Neural cell (in vitro differentiated cells): ENCODE measurements around the gene MKNK1. TPM values are rescaled to one million over a fixed set of nuclear protein-coding genes. Genes with fewer than 3 reads are reported as not detected.

Experiments
- H2AFZ ChIP-seq: fragments of 200-600, 300-800 bp; sonication (generic), shearing (Covaris generic); 2 replicates; pipeline ENCODE4 v1.6.0; 2014; ENCODE audit warnings: low read depth, mild to moderate bottlenecking, antibody characterized with exemption, low read length, moderate library complexity
- H3F3A ChIP-seq: fragments of 200-600 bp; shearing (Covaris generic); 2 replicates; pipeline ENCODE4 v1.6.1; 2016; ENCODE audit warnings: mild to moderate bottlenecking, moderate library complexity, mixed read lengths, antibody characterized with exemption, low read length; ENCODE audit not compliant: insufficient read depth, poor library complexity, severe bottlenecking
- H3K27ac ChIP-seq: fragments of 200-600, 300-800 bp; sonication (generic), shearing (Covaris generic); 2 replicates; pipeline ENCODE4 v1.5.1; 2014; ENCODE audit warnings: mild to moderate bottlenecking, low read length, moderate library complexity
- H3K27me3 ChIP-seq: fragments of 300-800, 200-600 bp; sonication (generic), shearing (Covaris generic); 2 replicates; pipeline ENCODE4 v1.6.0; 2014; ENCODE audit warnings: mild to moderate bottlenecking, low read depth, low read length, moderate library complexity; ENCODE audit not compliant: insufficient read depth
- H3K36me3 ChIP-seq: fragments of 300-800, 200-600 bp; sonication (generic), shearing (Covaris generic); 2 replicates; pipeline ENCODE4 v1.5.1; 2014; ENCODE audit warnings: mild to moderate bottlenecking, antibody characterized with exemption, low read length, moderate library complexity; ENCODE audit not compliant: insufficient read depth
- H3K4me2 ChIP-seq: fragments of 300-800, 200-600 bp; sonication (generic), shearing (Covaris generic); 2 replicates; pipeline ENCODE4 v1.6.0; 2014; ENCODE audit warnings: mild to moderate bottlenecking, low read length
- H3K4me3 ChIP-seq: fragments of 300-800, 200-600 bp; sonication (generic), shearing (Covaris generic); 2 replicates; pipeline ENCODE4 v1.5.1; 2014; ENCODE audit warnings: mild to moderate bottlenecking, low read length, moderate library complexity
- H3K79me2 ChIP-seq: fragments of 200-600 bp; shearing (Covaris generic); replicated peaks from 2 replicates; pipeline ENCODE4 v1.6.0; 2014; ENCODE audit warnings: mild to moderate bottlenecking, low read length, moderate library complexity; ENCODE audit not compliant: insufficient read depth
- H3K9ac ChIP-seq: fragments of 300-800, 200-600 bp; sonication (generic), shearing (Covaris generic); 2 replicates; pipeline ENCODE4 v1.6.1; 2016; ENCODE audit warnings: mild to moderate bottlenecking, low read length, mixed read lengths
- H3K9me2 ChIP-seq: fragments of 200-600 bp; shearing (Covaris generic); 2 replicates; pipeline ENCODE4 v1.6.1; 2016; ENCODE audit warnings: mild to moderate bottlenecking, low read length, mixed read lengths; ENCODE audit not compliant: insufficient read depth
- H3K9me3 ChIP-seq: fragments of 200-600, 300-800 bp; sonication (generic), shearing (Covaris generic); 2 replicates; pipeline ENCODE4 v1.6.1; 2016; ENCODE audit warnings: mild to moderate bottlenecking, mixed run types, low read length, moderate library complexity, mixed read lengths
- H4K20me1 ChIP-seq: fragments of 200-600 bp; shearing (Covaris generic); 2 replicates; pipeline ENCODE4 v1.6.1; 2016; ENCODE audit warnings: mild to moderate bottlenecking, mixed run types; ENCODE audit not compliant: insufficient read depth
- EP300 ChIP-seq: fragments of 450-650 bp; conservative IDR thresholded peaks from 2 replicates; pipeline ENCODE4 v1.6.1; 2014; ENCODE audit warnings: antibody characterized with exemption, mild to moderate bottlenecking, moderate library complexity; ENCODE audit not compliant: poor library complexity, severe bottlenecking
- EZH2 ChIP-seq: fragments of 200-600, 300-800 bp; shearing (Covaris generic), sonication (generic); IDR thresholded peaks from 2 replicates; pipeline ENCODE4 v1.6.1; 2014; ENCODE audit warnings: antibody characterized with exemption, low read length, borderline replicate concordance, mild to moderate bottlenecking; ENCODE audit not compliant: insufficient read depth, poor library complexity, severe bottlenecking
- MXI1 ChIP-seq: fragments of 450-650 bp; conservative IDR thresholded peaks from 2 replicates; pipeline ENCODE4 v1.6.1; 2014; ENCODE audit warnings: antibody characterized with exemption, mild to moderate bottlenecking; ENCODE audit not compliant: poor library complexity, severe bottlenecking
- POLR2AphosphoS5 ChIP-seq: IDR thresholded peaks from 2 replicates; pipeline ENCODE4 v1.6.1; 2012
- RAD21 ChIP-seq: fragments of 450-650 bp; conservative IDR thresholded peaks from 2 replicates; pipeline ENCODE4 v1.6.1; 2014; ENCODE audit warnings: antibody characterized with exemption, mild to moderate bottlenecking, moderate library complexity
- SMC3 ChIP-seq: fragments of 450-650 bp; conservative IDR thresholded peaks from 2 replicates; pipeline ENCODE4 v1.6.1; 2014; ENCODE audit warnings: antibody characterized with exemption, mild to moderate bottlenecking, moderate library complexity; ENCODE audit not compliant: poor library complexity
- TAF1 ChIP-seq: IDR thresholded peaks from 2 replicates; pipeline ENCODE4 v1.6.1; 2012; ENCODE audit warnings: low read depth
- polyA plus RNA-seq: library from polyadenylated mRNA; depleted of rRNA; stranded (reverse); fragments of >200 nt; gene quantifications from 2 replicates; pipeline ENCODE4 v1.2.3, GENCODE V29; 2014
- TF ChIP-seq, protein P1 (sequence below): IDR thresholded peaks from 2 replicates; pipeline ENCODE4 v1.6.1; 2012; ENCODE audit warnings: borderline replicate concordance
- TF ChIP-seq, protein P2 (sequence below): fragments of 450-650 bp; IDR thresholded peaks from 2 replicates; pipeline ENCODE4 v1.5.1; 2014; ENCODE audit warnings: antibody characterized with exemption, mild to moderate bottlenecking, moderate library complexity; ENCODE audit not compliant: poor library complexity, severe bottlenecking

MKNK1 gene
- polyA plus RNA-seq, 1 donor from 2014 or later: 9.6 TPM

DNA sequence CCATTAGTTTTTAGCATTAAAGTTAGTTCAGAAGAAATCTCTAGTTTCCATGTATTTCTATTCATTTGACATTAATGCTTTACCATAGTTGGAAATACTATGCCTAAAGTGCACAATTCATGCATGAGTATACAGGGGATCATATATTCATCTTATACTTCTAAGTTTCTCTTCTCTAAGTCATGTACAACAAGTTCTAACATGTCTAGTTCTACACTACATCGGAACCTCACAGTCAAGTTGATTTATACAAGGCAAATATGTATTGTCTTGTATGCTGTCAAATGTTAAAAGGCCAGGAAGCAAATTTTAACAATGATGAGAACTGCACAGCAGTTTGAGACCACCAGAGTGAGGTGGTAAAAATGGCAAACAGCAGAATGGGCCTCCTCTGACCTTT, 35.5 kb upstream of the MKNK1 start (continued):
- no peak for TF ChIP-seq EP300

DNA sequence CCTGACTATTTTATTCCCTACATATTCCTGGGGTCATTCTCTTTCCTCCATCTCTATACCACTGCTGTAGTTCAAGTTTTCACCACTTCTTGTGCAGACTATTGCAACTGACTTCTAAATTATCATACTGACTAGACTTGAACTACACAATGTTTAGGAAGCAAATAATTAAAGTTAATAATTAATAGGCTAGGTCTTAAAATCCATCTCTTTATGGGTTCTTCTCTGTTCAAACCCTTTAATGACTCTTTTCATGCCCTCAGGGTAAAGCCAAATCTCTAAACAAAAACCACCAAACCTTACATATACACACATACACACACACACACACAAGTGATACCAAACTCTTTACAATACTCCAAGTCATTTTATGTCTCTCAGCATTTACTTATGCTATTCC, 34.9 kb upstream of the MKNK1 start:
- Histone ChIP-seq H3K27me3 (no peaks in the 10 kb centered on the region), H3K79me2 (no peaks in the 10 kb centered on the region), H3K4me3 (no peak overlapping the region), H3F3A (no peaks in the 10 kb centered on the region), H3K9me3 (no peaks in the 10 kb centered on the region), H3K9ac (no peak overlapping the region), H3K36me3 (peaks cover 8% of the 10 kb centered on the region), H3K9me2 (no peaks in the 10 kb centered on the region), H3K27ac (no peak overlapping the region), H3K4me2 (no peak overlapping the region), H2AFZ (no peak overlapping the region), H4K20me1 (no peaks in the 10 kb centered on the region)
- TF ChIP-seq TAF1: no peak
- no peak for TF ChIP-seq RAD21
- TF ChIP-seq POLR2AphosphoS5: no peak
- TF ChIP-seq EZH2: no peak
- TF ChIP-seq, protein P1, sequence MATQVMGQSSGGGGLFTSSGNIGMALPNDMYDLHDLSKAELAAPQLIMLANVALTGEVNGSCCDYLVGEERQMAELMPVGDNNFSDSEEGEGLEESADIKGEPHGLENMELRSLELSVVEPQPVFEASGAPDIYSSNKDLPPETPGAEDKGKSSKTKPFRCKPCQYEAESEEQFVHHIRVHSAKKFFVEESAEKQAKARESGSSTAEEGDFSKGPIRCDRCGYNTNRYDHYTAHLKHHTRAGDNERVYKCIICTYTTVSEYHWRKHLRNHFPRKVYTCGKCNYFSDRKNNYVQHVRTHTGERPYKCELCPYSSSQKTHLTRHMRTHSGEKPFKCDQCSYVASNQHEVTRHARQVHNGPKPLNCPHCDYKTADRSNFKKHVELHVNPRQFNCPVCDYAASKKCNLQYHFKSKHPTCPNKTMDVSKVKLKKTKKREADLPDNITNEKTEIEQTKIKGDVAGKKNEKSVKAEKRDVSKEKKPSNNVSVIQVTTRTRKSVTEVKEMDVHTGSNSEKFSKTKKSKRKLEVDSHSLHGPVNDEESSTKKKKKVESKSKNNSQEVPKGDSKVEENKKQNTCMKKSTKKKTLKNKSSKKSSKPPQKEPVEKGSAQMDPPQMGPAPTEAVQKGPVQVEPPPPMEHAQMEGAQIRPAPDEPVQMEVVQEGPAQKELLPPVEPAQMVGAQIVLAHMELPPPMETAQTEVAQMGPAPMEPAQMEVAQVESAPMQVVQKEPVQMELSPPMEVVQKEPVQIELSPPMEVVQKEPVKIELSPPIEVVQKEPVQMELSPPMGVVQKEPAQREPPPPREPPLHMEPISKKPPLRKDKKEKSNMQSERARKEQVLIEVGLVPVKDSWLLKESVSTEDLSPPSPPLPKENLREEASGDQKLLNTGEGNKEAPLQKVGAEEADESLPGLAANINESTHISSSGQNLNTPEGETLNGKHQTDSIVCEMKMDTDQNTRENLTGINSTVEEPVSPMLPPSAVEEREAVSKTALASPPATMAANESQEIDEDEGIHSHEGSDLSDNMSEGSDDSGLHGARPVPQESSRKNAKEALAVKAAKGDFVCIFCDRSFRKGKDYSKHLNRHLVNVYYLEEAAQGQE: no peak
- TF ChIP-seq SMC3: no peak
- TF ChIP-seq, protein P2, sequence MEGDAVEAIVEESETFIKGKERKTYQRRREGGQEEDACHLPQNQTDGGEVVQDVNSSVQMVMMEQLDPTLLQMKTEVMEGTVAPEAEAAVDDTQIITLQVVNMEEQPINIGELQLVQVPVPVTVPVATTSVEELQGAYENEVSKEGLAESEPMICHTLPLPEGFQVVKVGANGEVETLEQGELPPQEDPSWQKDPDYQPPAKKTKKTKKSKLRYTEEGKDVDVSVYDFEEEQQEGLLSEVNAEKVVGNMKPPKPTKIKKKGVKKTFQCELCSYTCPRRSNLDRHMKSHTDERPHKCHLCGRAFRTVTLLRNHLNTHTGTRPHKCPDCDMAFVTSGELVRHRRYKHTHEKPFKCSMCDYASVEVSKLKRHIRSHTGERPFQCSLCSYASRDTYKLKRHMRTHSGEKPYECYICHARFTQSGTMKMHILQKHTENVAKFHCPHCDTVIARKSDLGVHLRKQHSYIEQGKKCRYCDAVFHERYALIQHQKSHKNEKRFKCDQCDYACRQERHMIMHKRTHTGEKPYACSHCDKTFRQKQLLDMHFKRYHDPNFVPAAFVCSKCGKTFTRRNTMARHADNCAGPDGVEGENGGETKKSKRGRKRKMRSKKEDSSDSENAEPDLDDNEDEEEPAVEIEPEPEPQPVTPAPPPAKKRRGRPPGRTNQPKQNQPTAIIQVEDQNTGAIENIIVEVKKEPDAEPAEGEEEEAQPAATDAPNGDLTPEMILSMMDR: no peak
- TF ChIP-seq MXI1: no peak

DNA sequence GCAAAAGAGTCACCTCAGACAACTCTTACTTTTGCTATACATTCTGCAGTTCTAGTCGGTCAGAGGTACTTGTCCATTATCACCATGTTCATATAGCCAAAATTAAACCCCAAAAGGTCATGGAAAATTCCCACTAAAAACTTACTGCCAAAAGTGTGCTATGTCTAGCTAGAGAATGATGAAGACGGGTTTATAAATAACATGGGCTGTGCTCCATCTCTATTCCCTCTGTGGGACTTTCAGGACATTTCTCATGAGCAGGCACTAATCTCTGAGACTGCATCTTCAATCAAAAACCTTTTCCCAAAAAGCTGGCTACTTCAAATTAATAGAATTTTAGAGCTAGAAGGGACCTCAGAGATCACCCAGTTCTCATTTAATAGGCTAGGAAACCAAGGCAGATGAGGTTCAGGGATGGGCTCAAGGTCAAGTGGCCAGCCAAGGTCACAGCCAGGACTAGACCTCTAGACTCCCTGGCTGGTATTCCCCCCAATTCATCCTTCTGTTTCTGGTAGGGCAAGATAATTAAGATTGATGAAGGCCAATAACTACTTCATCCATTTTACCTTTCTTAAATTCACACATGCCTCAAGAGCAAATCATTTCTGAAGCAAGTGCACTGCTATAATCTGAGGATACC, 33.5 kb upstream of the MKNK1 start:
- Histone ChIP-seq H4K20me1 (no peaks in the 10 kb centered on the region), H3K4me3 (no peak overlapping the region), H3F3A (no peaks in the 10 kb centered on the region), H3K9ac (no peak overlapping the region), H3K36me3 (peaks cover 8% of the 10 kb centered on the region), H2AFZ (no peak overlapping the region), H3K9me2 (no peaks in the 10 kb centered on the region), H3K4me2 (no peak overlapping the region), H3K79me2 (no peaks in the 10 kb centered on the region), H3K27ac (no peak overlapping the region), H3K27me3 (no peaks in the 10 kb centered on the region), H3K9me3 (no peaks in the 10 kb centered on the region)
- TF ChIP-seq EZH2 (no peak), EP300 (no peak), TAF1 (no peak), SMC3 (no peak), RAD21 (no peak), POLR2AphosphoS5 (no peak), MXI1 (no peak)
- TF ChIP-seq, protein P1: no peak
- TF ChIP-seq, protein P2: no peak
